HepG2 (cell line): ENCODE data around the gene ADM5. TPM values are rescaled to one million over a fixed set of nuclear protein-coding genes. Genes with fewer than 3 reads are reported as not detected.

Experiments used
- BCL3 ChIP-seq: sonication (generic); formaldehyde crosslinking; IDR thresholded peaks from 2 replicates; pipeline ENCODE4 v1.5.1; 2020; ENCODE audit warnings: mild to moderate bottlenecking, missing genetic modification reagents, moderate library complexity
- DR1 ChIP-seq: sonication (generic); formaldehyde crosslinking; IDR thresholded peaks from 2 replicates; pipeline ENCODE4 v1.8.0; 2021; ENCODE audit warnings: mild to moderate bottlenecking, missing genetic modification reagents, inconsistent platforms
- FOXP1 ChIP-seq, 2 experiments: fragments of 450-650 bp in 1 of 2; IDR thresholded peaks; 2 replicates each; pipeline ENCODE4 v1.6.1; 2017 to 2018; ENCODE audit warnings: antibody characterized with exemption in 1 of 2
- HDAC1 ChIP-seq: sonication (generic); formaldehyde crosslinking; IDR thresholded peaks from 2 replicates; pipeline ENCODE4 v1.5.1; 2020; ENCODE audit warnings: mild to moderate bottlenecking, missing genetic modification reagents
- HHEX ChIP-seq: IDR thresholded peaks from 2 replicates; pipeline ENCODE4 v1.6.1; 2016; ENCODE audit warnings: control low read depth
- HOXA7 ChIP-seq: sonication (generic); formaldehyde crosslinking; IDR thresholded peaks from 2 replicates; pipeline ENCODE4 v1.8.1; 2022; ENCODE audit warnings: mild to moderate bottlenecking, missing genetic modification reagents, moderate library complexity
- MEF2D ChIP-seq: sonication (generic); formaldehyde crosslinking; IDR thresholded peaks from 2 replicates; pipeline ENCODE4 v1.5.1; 2020; ENCODE audit warnings: mild to moderate bottlenecking, missing genetic modification reagents
- NR2C2 ChIP-seq: sonication (generic); formaldehyde crosslinking; IDR thresholded peaks from 2 replicates; pipeline ENCODE4 v1.4.0; 2020; ENCODE audit warnings: missing genetic modification reagents, mild to moderate bottlenecking, moderate library complexity, borderline replicate concordance
- PAX8 ChIP-seq: sonication (generic); formaldehyde crosslinking; IDR thresholded peaks from 2 replicates; pipeline ENCODE4 v1.8.0; 2022; ENCODE audit warnings: mild to moderate bottlenecking, missing genetic modification reagents, borderline replicate concordance
- PHF20 ChIP-seq: sonication (generic); formaldehyde crosslinking; IDR thresholded peaks from 2 replicates; pipeline ENCODE4 v1.5.0; 2020; ENCODE audit warnings: mild to moderate bottlenecking, missing genetic modification reagents
- POLR2AphosphoS5 ChIP-seq: IDR thresholded peaks from 2 replicates; pipeline ENCODE4 v1.6.1; 2012; ENCODE audit warnings: low read depth, low read length
- RBM22 ChIP-seq: fragments of 200-400 bp; formaldehyde crosslinking; optimal IDR thresholded peaks from 2 replicates; pipeline ENCODE3; 2017; ENCODE audit warnings: mild to moderate bottlenecking, low read length, moderate library complexity
- TGIF2 ChIP-seq: IDR thresholded peaks from 2 replicates; pipeline ENCODE4 v1.6.1; 2016; ENCODE audit warnings: control low read depth, missing compliant biosample characterization
- XBP1 ChIP-seq: sonication (generic); formaldehyde crosslinking; IDR thresholded peaks from 2 replicates; pipeline ENCODE4 v1.5.0; 2020; ENCODE audit warnings: missing genetic modification reagents
- YEATS2 ChIP-seq: sonication (generic); formaldehyde crosslinking; IDR thresholded peaks from 2 replicates; pipeline ENCODE4 v1.4.0; 2020; ENCODE audit warnings: missing genetic modification reagents, borderline replicate concordance
- ZFY ChIP-seq: sonication (generic); formaldehyde crosslinking; IDR thresholded peaks from 2 replicates; pipeline ENCODE4 v1.4.0; 2020; ENCODE audit warnings: missing genetic modification reagents
- ZNF160 ChIP-seq: sonication (generic); formaldehyde crosslinking; IDR thresholded peaks from 2 replicates; pipeline ENCODE4 v1.8.0; 2022; ENCODE audit warnings: mild to moderate bottlenecking, inconsistent platforms, missing genetic modification reagents
- ZNF230 ChIP-seq: sonication (generic); formaldehyde crosslinking; IDR thresholded peaks from 2 replicates; pipeline ENCODE4 v1.4.0; 2020; ENCODE audit warnings: mild to moderate bottlenecking, missing genetic modification reagents
- ZNF496 ChIP-seq: sonication (generic); formaldehyde crosslinking; IDR thresholded peaks from 2 replicates; pipeline ENCODE4 v1.8.1; 2023; ENCODE audit warnings: mild to moderate bottlenecking, moderate library complexity, missing genetic modification reagents; ENCODE audit not compliant: insufficient replicate concordance
- ZNF558 ChIP-seq: sonication (generic); formaldehyde crosslinking; IDR thresholded peaks from 2 replicates; pipeline ENCODE4 v1.9.0; 2022; ENCODE audit warnings: mild to moderate bottlenecking, missing genetic modification reagents, borderline replicate concordance
- ZNF563 ChIP-seq: sonication (generic); formaldehyde crosslinking; IDR thresholded peaks from 2 replicates; pipeline ENCODE4 v1.8.0; 2022; ENCODE audit warnings: mild to moderate bottlenecking, moderate library complexity, missing genetic modification reagents
- ZNF616 ChIP-seq: sonication (generic); formaldehyde crosslinking; IDR thresholded peaks from 2 replicates; pipeline ENCODE4 v1.5.0; 2020; ENCODE audit warnings: low read depth, mild to moderate bottlenecking, missing genetic modification reagents
- ZNF784 ChIP-seq: sonication (generic); formaldehyde crosslinking; IDR thresholded peaks from 2 replicates; pipeline ENCODE4 v1.5.1; 2020; ENCODE audit warnings: missing genetic modification reagents, mild to moderate bottlenecking, borderline replicate concordance
- ZNF790 ChIP-seq: sonication (generic); formaldehyde crosslinking; IDR thresholded peaks from 2 replicates; pipeline ENCODE4 v1.8.0; 2022; ENCODE audit warnings: missing genetic modification reagents, mild to moderate bottlenecking, borderline replicate concordance
- ZSCAN30 ChIP-seq: sonication (generic); formaldehyde crosslinking; IDR thresholded peaks from 2 replicates; pipeline ENCODE4 v1.5.0; 2020; ENCODE audit warnings: mild to moderate bottlenecking, missing genetic modification reagents
- polyA plus RNA-seq, 8 experiments: library from polyadenylated mRNA; depleted of rRNA in 3 of 8; stranded (reverse) in 7 of 8; unstranded in 1 of 8; fragments of >200 nt; fragmentation: Illumina TruSeq in 4 of 8; extraction: Trizol in 4 of 8; gene quantifications; 2 replicates each; pipeline versions ENCODE4 v1.2.1 to v1.2.3, GENCODE V29; 2011 to 2016; ENCODE audit warnings: low read depth in 4 of 8, missing spikeins in 1 of 8, mixed read lengths in 1 of 8; ENCODE audit not compliant: insufficient read depth in 1 of 8
- total RNA-seq, 5 experiments: library from RNA; depleted of rRNA; stranded (reverse); fragments of >200 nt; fragmentation: Illumina TruSeq; extraction: Trizol; gene quantifications; 2 replicates each; pipeline ENCODE4 v1.2.3, GENCODE V29; 2016; ENCODE audit warnings: low read depth in 1 of 5
- TF ChIP-seq, protein P1 (sequence below): sonication (generic); formaldehyde crosslinking; IDR thresholded peaks from 2 replicates; pipeline ENCODE4 v1.5.0; 2020; ENCODE audit warnings: mild to moderate bottlenecking, missing genetic modification reagents
- TF ChIP-seq, protein P2 (sequence below): sonication (generic); formaldehyde crosslinking; IDR thresholded peaks from 2 replicates; pipeline ENCODE4 v1.5.0; 2020; ENCODE audit warnings: missing genetic modification reagents, mild to moderate bottlenecking, borderline replicate concordance

ADM5 gene
- total and polyA plus RNA-seq, 2 of the 13 experiments (the other 11 are each of a cell fraction or from before 2014, with no cell fraction given): 2.7 to 4.1 TPM

DNA sequence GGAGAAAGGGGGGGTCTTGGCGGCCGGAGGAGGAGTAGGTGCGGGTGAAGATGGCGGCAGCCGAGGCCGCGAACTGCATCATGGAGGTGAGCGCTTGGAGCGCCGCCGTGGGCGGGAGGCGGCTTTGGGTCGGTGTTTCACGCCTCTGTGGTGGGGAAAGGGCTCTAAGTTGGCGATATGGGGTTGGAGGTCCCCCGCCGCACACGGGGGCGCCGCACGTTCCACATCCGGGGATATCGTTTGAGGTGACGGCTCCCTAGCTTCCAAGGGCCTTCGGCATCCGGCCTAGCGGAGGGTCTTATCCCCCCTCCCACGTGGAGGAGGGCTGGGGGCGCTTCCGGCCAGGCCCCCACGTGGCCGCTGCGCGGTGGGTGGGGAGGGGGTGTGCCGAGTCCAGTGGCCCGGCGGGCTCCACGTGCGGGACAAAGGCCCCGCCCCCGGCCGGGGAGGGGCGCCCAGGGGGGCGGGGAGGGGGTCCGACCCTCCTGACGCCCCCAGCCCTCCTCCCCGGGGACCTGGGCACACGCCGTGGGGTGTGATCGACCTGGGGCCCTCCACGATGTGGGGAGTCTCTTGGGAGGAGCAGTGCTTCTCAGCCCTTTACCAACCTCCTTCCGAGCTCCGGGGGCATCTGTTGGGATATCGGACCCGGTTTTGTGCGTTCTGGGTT lies 12.0 kb upstream of the ADM5 start, which contains the start of gene PRMT1 (continued):
- TF ChIP-seq, protein P1, sequence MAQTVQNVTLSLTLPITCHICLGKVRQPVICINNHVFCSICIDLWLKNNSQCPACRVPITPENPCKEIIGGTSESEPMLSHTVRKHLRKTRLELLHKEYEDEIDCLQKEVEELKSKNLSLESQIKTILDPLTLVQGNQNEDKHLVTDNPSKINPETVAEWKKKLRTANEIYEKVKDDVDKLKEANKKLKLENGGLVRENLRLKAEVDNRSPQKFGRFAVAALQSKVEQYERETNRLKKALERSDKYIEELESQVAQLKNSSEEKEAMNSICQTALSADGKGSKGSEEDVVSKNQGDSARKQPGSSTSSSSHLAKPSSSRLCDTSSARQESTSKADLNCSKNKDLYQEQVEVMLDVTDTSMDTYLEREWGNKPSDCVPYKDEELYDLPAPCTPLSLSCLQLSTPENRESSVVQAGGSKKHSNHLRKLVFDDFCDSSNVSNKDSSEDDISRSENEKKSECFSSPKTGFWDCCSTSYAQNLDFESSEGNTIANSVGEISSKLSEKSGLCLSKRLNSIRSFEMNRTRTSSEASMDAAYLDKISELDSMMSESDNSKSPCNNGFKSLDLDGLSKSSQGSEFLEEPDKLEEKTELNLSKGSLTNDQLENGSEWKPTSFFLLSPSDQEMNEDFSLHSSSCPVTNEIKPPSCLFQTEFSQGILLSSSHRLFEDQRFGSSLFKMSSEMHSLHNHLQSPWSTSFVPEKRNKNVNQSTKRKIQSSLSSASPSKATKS (CRISPR knock-in tag): no peak
- TF ChIP-seq ZNF558 (CRISPR knock-in tag) (no peak), YEATS2 (CRISPR knock-in tag) (peak; percentile 59; the same call in 1 of the 2 replicates), TGIF2 (CRISPR knock-in tag) (peak; percentile 79), HOXA7 (no peak), ZNF790 (CRISPR knock-in tag) (no peak), ZNF160 (peak; percentile 15; the same call in 1 of the 2 replicates), POLR2AphosphoS5 (peak; percentile 95), ZFY (CRISPR knock-in tag) (peak; percentile 72), HDAC1 (CRISPR knock-in tag) (peak; percentile 89), ZNF496 (CRISPR knock-in tag) (no peak), ZSCAN30 (0 out of 2 replicates have a peak, but pooled peaks have one; percentile 12), MEF2D (0 out of 2 replicates have a peak, but pooled peaks have one; percentile 37), PHF20 (CRISPR knock-in tag) (no peak), DR1 (no peak; the same call in 1 of the 2 replicates), NR2C2 (peak; percentile 3; the same call in 1 of the 2 replicates), HHEX (CRISPR knock-in tag) (no peak), FOXP1 (IDR thresholded peaks at IDR 0.05) (no peak), FOXP1 (CRISPR knock-in tag; IDR thresholded peaks at IDR 0.05) (no peak), PAX8 (CRISPR knock-in tag) (peak; percentile 56; the same call in 1 of the 2 replicates), BCL3 (CRISPR knock-in tag) (no peak), XBP1 (CRISPR knock-in tag) (no peak), ZNF230 (CRISPR knock-in tag) (no peak), ZNF563 (CRISPR knock-in tag) (peak; percentile 81), ZNF784 (no peak), ZNF616 (CRISPR knock-in tag) (no peak), RBM22 (no peak)
- TF ChIP-seq, protein P2, sequence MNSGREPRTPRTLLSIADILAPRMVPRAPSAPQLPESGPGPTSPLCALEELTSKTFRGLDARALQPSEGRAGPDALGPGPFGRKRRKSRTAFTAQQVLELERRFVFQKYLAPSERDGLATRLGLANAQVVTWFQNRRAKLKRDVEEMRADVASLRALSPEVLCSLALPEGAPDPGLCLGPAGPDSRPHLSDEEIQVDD (CRISPR knock-in tag): no peak; the same call in 1 of the 2 replicates
